DND-41 (cell line): ENCODE measurements around the gene ANKRD39.

Experiments used
- EZH2 ChIP-seq: IDR thresholded peaks from 3 replicates; pipeline ENCODE4 v1.6.1; 2012; ENCODE audit warnings: borderline replicate concordance, low read depth, mild to moderate bottlenecking, moderate library complexity, low read length, inconsistent platforms; ENCODE audit not compliant: severe bottlenecking
- TF ChIP-seq, protein P1 (sequence below): IDR thresholded peaks from 2 replicates; pipeline ENCODE4 v1.5.1; 2012; ENCODE audit warnings: borderline replicate concordance, low read length, moderate library complexity, mild to moderate bottlenecking; ENCODE audit not compliant: poor library complexity, severe bottlenecking; ENCODE audit errors: extremely low read depth

DNA sequence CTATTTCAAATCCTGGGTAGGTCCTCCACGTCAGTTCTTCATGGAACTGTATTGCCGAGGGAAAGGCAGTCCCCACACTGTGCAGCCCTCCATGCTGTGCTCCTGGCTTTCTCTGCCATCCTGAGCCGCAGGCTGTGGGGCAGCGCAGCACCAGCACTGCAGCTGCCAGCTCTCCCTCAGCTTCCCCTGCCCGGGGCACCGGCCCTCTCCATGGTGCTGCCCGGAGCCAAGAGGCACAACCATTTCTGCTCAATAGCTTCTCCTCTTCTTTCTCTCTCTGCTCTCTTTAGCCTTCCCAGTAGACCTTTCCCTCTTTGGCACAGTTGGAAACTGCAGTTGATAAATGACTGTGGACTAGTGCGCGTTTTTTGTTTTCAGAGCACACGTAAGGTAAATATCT lies 26.1 kb downstream of the ANKRD39 start:
- TF ChIP-seq, protein P1, sequence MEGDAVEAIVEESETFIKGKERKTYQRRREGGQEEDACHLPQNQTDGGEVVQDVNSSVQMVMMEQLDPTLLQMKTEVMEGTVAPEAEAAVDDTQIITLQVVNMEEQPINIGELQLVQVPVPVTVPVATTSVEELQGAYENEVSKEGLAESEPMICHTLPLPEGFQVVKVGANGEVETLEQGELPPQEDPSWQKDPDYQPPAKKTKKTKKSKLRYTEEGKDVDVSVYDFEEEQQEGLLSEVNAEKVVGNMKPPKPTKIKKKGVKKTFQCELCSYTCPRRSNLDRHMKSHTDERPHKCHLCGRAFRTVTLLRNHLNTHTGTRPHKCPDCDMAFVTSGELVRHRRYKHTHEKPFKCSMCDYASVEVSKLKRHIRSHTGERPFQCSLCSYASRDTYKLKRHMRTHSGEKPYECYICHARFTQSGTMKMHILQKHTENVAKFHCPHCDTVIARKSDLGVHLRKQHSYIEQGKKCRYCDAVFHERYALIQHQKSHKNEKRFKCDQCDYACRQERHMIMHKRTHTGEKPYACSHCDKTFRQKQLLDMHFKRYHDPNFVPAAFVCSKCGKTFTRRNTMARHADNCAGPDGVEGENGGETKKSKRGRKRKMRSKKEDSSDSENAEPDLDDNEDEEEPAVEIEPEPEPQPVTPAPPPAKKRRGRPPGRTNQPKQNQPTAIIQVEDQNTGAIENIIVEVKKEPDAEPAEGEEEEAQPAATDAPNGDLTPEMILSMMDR: no peak
- TF ChIP-seq EZH2: no peak
